Neural crest cell (in vitro differentiated cells): Measurements from ENCODE around the gene NF1. TPM values are rescaled to one million over a fixed set of nuclear protein-coding genes. Genes with fewer than 3 reads are reported as not detected.

Source experiments
- DNase-seq: peaks from one replicate; pipeline ENCODE4 v3.0.0; 2021; ENCODE audit warnings: low read depth, mixed read lengths, low spot score
- H3K27ac Mint-ChIP-seq: one replicate; pipeline ENCODE4 v1.8.0; 2021; ENCODE audit warnings: mild to moderate bottlenecking, mixed read lengths; ENCODE audit not compliant: unreplicated experiment
- H3K27me3 Mint-ChIP-seq: 2 replicates; pipeline ENCODE4 v1.8.0; 2021; ENCODE audit warnings: low read depth, mild to moderate bottlenecking, mixed read lengths
- H3K36me3 Mint-ChIP-seq: 2 replicates; pipeline ENCODE4 v1.8.0; 2021; ENCODE audit warnings: low read depth, mild to moderate bottlenecking, mixed read lengths
- H3K4me1 Mint-ChIP-seq: 2 replicates; pipeline ENCODE4 v1.8.0; 2021; ENCODE audit warnings: mixed read lengths
- H3K4me3 Mint-ChIP-seq: one replicate; pipeline ENCODE4 v1.8.0; 2021; ENCODE audit warnings: mild to moderate bottlenecking, mixed read lengths
- H3K9me3 Mint-ChIP-seq: 2 replicates; pipeline ENCODE4 v1.8.0; 2021; ENCODE audit warnings: mixed read lengths
- total RNA-seq: library from RNA; stranded (reverse); gene quantifications from 2 replicates; pipeline ENCODE4 v1.2.1, GENCODE V29; 2021
- TF ChIP-seq, protein P1 (sequence below): fragments of 200-600 bp; sonication (generic); conservative IDR thresholded peaks from 2 replicates; pipeline ENCODE4 v1.5.0; 2021; ENCODE audit warnings: antibody characterized with exemption, mild to moderate bottlenecking

The NF1 gene
- total RNA-seq, 1 donor from 2014 or later, result 60.6 TPM

DNA sequence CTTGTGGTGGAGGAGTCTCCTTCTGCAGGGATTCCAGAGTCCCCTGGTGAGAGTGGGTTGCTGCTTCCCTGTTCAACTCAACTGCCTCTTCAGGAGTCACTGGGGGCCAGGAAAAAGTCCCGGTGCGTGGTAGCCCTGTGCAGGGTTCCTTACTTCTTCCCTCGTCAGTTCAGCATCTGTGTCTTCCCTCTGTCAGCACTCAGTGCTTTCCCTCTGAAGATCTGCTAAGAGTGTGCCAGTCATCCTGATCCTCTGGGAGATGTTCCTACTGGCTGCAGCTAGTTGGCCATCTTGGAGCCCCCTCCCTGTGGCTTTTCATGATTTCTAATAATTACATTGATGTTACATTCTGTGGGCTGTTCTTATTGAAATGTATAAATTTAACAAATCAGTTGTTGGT lies 36.5 kb downstream of the NF1 start:
- Mint-ChIP-seq H3K36me3 (peaks cover 4% of the 10 kb centered on the region), H3K27me3 (no peaks in the 10 kb centered on the region), H3K27ac (no peak overlapping the region), H3K4me1 (peaks cover 28% of the 10 kb centered on the region), H3K4me3 (no peak overlapping the region), H3K9me3 (peaks cover 2% of the 10 kb centered on the region)
- DNase-seq, result no peak
- TF ChIP-seq, protein P1, sequence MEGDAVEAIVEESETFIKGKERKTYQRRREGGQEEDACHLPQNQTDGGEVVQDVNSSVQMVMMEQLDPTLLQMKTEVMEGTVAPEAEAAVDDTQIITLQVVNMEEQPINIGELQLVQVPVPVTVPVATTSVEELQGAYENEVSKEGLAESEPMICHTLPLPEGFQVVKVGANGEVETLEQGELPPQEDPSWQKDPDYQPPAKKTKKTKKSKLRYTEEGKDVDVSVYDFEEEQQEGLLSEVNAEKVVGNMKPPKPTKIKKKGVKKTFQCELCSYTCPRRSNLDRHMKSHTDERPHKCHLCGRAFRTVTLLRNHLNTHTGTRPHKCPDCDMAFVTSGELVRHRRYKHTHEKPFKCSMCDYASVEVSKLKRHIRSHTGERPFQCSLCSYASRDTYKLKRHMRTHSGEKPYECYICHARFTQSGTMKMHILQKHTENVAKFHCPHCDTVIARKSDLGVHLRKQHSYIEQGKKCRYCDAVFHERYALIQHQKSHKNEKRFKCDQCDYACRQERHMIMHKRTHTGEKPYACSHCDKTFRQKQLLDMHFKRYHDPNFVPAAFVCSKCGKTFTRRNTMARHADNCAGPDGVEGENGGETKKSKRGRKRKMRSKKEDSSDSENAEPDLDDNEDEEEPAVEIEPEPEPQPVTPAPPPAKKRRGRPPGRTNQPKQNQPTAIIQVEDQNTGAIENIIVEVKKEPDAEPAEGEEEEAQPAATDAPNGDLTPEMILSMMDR, result no peak

DNA sequence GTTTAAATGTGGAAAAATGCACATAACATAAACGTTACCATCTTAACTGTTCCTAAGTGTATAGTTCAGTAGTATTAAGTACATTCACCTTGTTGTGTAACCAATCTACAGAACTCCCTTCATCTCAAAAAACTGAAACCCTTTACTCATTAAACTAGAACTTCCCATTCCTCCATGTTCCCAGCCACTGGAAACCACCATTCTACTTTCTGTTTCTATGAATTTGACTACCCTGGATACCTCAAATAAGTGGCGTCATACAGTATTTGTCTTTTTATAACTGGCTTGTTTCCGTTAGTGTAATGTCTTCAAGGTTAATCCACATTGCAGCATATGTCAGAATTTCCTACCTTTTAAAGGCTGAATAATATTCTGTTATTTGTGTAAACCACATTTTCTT lies 38.2 kb downstream of the NF1 start:
- Mint-ChIP-seq H3K27ac (no peak overlapping the region), H3K4me3 (no peak overlapping the region), H3K36me3 (peaks cover 10% of the 10 kb centered on the region), H3K9me3 (peaks cover 2% of the 10 kb centered on the region), H3K4me1 (peaks cover 18% of the 10 kb centered on the region), H3K27me3 (no peaks in the 10 kb centered on the region)
- TF ChIP-seq, protein P1, result no peak
- no peak for DNase-seq

DNA sequence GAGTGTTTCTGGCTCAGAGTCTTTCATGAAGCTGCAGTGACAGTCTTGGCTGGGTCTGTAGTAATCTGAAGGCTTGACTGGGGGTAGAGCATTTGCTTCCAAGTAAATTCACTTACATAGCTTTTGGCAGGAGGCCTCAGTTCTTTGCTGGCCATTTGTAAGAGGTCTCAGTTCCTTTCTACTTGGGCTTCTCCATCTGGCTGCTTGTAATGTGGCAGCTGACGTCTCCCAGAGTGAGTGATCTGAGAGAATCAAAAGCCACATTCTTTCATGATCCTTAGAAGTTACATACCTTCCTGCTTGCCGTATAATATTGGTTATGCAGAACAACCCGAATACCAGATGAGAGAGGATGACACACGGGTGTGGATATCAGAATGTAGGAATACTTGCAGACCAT lies 39.8 kb downstream of the NF1 start:
- no peak overlapping the region for H3K27ac Mint-ChIP-seq

DNA sequence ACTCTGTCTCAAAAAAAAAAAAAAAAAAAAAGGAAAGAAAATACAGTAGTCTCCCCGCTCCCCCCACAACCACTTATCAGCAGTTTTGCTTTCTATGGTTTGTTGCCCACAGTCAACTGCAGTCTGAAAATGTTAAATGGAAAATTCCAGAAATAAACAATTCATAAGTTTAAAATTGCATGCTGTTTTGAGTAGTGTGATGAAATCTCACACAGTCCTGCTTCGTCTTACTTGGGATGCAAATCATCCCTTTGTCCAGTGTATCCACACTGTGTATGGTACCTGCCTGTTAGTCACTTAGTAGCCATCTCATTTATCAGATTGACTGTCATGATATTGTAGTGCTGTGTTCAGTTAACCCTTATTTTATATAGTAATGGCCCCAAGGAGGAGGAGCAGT lies 41.5 kb downstream of the NF1 start:
- no peak for DNase-seq
- TF ChIP-seq, protein P1, result no peak
- no peak overlapping the region for H3K4me3 Mint-ChIP-seq
- H3K27me3 Mint-ChIP-seq, result no peaks in the 10 kb centered on the region
- H3K9me3 Mint-ChIP-seq, result no peaks in the 10 kb centered on the region
- no peak overlapping the region for H3K27ac Mint-ChIP-seq
- H3K36me3 Mint-ChIP-seq, result peaks cover 10% of the 10 kb centered on the region
- peaks cover 9% of the 10 kb centered on the region for H3K4me1 Mint-ChIP-seq

More for the DNA sequence above, 39.8 kb downstream of the NF1 start:
- no peak for DNase-seq
- H3K27me3 Mint-ChIP-seq, result no peaks in the 10 kb centered on the region
- TF ChIP-seq, protein P1, result no peak
- H3K36me3 Mint-ChIP-seq, result peaks cover 10% of the 10 kb centered on the region
- peaks cover 13% of the 10 kb centered on the region for H3K4me1 Mint-ChIP-seq
- H3K4me3 Mint-ChIP-seq, result no peak overlapping the region
- no peaks in the 10 kb centered on the region for H3K9me3 Mint-ChIP-seq

DNA sequence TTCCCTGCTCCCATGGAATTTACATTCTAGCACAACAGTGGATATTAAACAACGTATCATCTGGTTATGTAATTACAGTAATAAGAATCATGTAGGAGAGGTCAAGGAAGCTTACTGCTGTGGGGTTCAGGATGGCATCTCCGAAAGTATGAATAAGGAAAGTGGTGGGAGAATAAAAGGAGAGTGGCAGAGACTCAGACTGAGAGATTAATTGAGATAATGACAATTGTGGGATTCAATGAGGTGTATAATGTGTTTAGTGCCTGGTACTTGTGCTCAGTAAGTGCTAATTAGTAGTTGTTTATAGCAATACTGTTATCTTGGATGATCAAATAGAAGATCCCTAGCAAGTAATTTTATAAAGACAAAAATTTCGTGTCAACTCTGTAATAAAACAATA lies 45.3 kb downstream of the NF1 start:
- peaks cover 3% of the 10 kb centered on the region for H3K9me3 Mint-ChIP-seq
- H3K4me3 Mint-ChIP-seq, result no peak overlapping the region
- DNase-seq, result no peak
- peaks cover 22% of the 10 kb centered on the region for H3K4me1 Mint-ChIP-seq
- peaks cover 19% of the 10 kb centered on the region for H3K36me3 Mint-ChIP-seq
- TF ChIP-seq, protein P1, result no peak
- no peaks in the 10 kb centered on the region for H3K27me3 Mint-ChIP-seq
- H3K27ac Mint-ChIP-seq, result no peak overlapping the region

DNA sequence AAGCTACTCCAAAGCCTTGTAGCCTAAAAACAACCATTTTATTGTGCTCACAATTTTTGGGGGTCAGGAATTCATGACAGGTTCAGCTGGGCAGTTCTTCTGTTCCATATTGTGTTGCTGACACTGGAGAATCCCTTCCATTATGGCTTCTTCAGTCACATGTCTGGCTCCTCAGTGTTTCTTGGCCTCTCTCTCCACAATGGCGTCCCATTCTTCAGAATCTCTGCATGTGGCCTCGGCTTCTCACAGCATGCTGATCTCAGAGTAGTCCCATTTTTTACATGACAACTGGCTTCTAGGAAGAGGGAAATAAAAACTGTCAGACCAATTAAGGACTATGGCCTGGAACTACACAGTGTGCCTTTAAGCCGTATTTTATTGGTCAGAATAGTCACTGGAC lies 49.7 kb downstream of the NF1 start:
- no peaks in the 10 kb centered on the region for H3K27me3 Mint-ChIP-seq
- H3K4me1 Mint-ChIP-seq, result peaks cover 42% of the 10 kb centered on the region
- H3K36me3 Mint-ChIP-seq, result peaks cover 12% of the 10 kb centered on the region
- peaks cover 3% of the 10 kb centered on the region for H3K9me3 Mint-ChIP-seq
- H3K27ac Mint-ChIP-seq, result peak overlapping the region; percentile 81
- H3K4me3 Mint-ChIP-seq, result no peak overlapping the region
- no peak for DNase-seq
- TF ChIP-seq, protein P1, result no peak
